NCI-H82 treated with DMSO at 0.1 percent for 48 hours (cell line): Measurements from ENCODE around the gene ARHGEF19.
A peak's percentile ranks its signal among the peaks of the same experiment; 100 is the strongest.

ENCODE experiments used
- DNase-seq: peaks from one replicate; lab custom pipeline; 2025; ENCODE audit not compliant: unreplicated experiment; lab: John Stamatoyannopoulos, UW

The ARHGEF19 gene

GRCh38 chr1:16244650-16245285 lies 32.3 kb upstream of the ARHGEF19 start:
- no peak for DNase-seq

- peak; percentile 66 for DNase-seq
Observed at GRCh38 chr1:16243936-16244649, 31.6 kb upstream of the ARHGEF19 start.

- no peak for DNase-seq
Observed at GRCh38 chr1:16243215-16243610, 30.8 kb upstream of the ARHGEF19 start.

GRCh38 chr1:16242556-16243214 lies 30.2 kb upstream of the ARHGEF19 start:
- DNase-seq, result no peak

GRCh38 chr1:16241221-16241708 lies 28.8 kb upstream of the ARHGEF19 start:
- no peak for DNase-seq

- DNase-seq, result no peak
Observed at GRCh38 chr1:16239972-16240491, 27.6 kb upstream of the ARHGEF19 start.

- no peak for DNase-seq
Observed at GRCh38 chr1:16237343-16237830, 24.9 kb upstream of the ARHGEF19 start.

- peak; percentile 86 for DNase-seq
Observed at GRCh38 chr1:16236511-16237342, 24.3 kb upstream of the ARHGEF19 start, which contains the start of gene CPLANE2. Gene CPLANE2, minus strand, starts transcription at chr1:16237183. Its CDS starts 441 bp downstream, at chr1:16236742.

DNA sequence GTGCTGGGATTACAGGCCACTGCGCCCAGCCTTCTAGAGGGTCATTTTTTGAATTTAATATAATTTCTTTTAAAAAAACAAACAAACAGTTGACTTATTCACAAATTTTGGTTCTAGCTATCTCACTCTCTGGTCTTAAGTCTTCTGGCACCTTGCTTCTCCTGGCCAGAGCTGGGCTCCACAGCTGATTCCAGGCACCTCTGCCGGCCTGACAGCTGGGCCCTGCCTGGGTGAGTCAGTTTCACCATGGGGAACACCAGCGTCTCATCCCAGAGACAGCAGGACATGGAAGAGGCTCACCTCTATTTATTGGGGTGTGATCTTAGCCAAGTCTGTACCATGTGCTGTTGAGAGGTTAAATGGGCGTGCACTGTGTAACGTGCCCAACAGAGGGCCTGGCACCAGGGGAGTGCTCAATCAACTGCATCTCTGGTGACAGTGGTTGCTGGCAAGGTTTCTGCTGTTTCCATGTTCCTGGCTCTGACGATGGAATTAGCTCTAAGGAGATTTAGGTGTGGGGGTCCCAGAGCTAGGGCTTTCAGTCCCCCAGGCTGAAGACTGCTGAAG lies 23.6 kb upstream of the ARHGEF19 start:
- DNase-seq, result no peak

DNA sequence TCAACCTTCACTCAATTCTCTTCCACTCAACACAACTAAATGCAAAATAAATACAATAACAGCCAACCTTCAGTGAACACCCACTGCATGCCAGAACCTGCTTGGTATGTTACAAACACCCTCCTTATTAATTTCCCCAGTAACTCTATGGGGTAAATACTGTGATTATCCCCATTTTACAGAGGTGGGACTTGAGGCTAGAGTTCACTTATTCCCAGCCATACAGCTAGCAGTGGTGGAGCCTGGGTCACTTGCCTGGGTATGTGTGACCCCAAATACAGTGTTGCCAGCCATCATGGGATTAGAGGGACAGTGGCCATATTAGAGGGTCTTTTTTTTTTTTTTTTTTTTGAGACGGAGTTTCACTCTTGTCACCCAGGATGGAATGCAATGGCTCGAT lies 22.9 kb upstream of the ARHGEF19 start:
- DNase-seq, result no peak

DNA sequence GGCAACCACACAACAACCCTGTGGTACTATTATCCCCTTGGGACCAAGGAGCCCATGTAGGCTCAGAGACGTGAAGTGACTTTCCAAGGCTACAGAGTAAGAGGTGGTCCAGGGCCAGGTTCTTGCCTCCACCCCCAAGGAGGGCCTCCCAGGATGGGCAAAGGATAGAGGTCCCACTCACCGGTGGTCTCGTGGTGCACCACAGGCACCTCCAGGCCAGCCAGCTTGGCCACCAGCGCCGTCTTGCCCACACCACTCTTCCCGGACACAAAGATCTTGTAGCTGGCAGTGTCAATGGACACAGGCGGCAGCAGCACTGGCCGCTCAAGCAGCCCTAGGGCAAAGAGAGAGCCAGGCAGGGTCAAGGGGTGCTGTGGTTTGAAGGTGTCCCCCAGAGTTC lies 21.0 kb upstream of the ARHGEF19 start:
- no peak for DNase-seq

DNA sequence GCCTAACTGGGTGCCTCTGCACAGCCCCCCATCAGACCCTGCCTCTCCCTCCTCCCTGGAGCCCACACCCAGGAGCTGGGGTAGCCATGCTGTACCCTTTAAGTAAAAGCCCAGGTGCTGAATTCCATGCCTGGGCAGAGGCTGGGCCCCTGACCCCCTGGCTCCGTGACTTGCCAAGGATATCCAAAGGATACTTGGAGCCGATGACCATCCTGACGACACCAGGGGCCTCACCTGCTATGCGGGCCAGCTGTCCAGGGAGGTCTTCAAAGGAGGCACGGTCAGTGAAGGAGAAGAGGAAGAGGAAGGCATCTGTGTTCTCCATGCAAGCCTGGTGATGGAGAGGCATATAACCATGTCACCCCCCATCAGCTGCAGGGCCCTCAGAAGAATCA lies 19.9 kb upstream of the ARHGEF19 start:
- DNase-seq, result no peak

GRCh38 chr1:16231331-16232315 lies 19.2 kb upstream of the ARHGEF19 start:
- no peak for DNase-seq

GRCh38 chr1:16230744-16231143 lies 18.3 kb upstream of the ARHGEF19 start:
- DNase-seq, result no peak

DNA sequence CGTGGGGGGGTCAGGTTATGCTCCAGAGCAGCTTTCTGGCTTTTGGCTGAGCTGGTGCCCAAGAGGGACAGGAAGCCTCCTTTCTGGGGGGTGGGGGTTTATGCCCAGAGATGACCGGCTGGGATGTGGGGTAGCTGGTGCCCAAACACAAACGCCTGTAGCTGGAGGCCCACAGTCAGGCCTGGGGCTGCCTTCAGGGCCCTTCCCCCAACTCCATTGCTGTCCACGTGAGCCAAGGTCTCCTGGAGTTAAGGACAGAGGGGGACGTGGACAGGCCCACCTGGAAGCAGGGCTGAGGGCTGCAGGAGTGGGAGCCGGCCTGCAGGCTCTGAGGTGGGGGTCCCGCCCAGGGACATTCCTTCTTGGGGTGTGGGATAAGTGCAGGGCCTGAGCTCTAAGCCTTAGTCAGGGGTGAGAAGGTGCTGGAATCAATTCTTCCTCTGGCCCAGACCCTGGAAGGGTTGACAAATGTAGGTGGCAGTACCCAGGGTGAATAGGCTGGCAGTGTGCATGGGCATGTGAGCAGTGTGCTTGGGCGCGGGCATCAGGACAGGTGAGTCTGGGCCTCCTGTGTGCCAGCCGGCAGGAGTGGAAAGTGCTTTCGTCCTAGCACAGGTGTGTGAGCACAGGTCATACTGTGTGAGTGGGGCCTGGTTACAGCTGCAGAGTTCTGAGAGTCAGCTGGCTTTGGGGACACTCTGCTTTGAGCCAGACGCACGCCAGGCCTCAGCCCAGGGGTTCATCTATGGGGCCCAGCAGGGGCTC lies 17.7 kb upstream of the ARHGEF19 start:
- no peak for DNase-seq

DNA sequence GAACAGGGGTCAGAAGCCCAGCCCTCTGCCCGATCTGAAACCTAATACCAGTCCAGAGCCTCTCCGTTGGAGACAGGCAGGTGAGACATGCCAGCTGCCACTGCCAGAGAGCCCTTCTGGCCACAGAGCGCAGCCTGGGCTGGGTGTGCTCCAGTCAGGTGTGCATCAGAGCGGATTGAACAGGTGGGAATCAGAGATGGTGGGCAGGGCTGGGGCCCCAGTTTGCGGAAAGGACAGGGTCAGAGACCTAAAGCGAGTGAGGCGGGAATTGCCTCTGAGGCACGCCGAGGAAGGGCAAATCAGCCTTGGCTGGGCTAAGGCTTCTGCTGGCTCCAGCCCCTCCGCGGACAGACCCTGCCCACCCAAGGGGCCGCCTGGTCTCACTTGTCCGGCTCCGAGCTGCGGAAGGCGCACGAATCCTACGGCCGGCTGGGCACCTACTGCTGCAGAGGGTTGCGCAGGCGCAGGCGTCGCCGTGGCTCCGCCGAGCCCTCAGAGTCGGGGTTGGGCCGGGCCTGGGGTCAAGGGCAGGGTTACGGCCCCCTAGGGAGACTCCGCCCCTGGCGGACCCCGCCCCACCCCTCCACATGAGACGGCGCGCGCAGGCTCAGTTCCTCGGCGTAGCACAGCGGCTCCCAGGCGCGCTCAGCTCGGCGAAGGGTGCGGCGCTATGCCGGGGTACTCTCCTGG lies 14.2 kb upstream of the ARHGEF19 start:
- no peak for DNase-seq

DNA sequence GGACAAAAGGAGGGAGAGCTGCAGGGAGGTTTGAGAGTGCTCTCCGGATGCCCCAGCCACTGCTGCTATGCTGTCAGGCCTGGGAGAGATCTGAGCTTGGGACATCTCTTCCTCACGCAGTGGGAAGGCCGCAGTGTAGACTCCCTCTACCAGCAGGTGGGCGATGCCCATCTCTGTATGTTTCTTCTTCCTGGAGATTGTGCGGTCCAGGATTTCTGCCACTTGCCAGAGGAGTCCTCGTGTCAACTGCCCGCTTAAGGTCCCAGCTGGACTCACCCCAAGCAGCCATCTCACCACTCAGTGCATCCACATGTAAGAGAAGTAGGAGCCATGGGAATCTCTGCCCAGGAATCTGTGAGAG lies 13.7 kb upstream of the ARHGEF19 start:
- DNase-seq, result no peak

DNA sequence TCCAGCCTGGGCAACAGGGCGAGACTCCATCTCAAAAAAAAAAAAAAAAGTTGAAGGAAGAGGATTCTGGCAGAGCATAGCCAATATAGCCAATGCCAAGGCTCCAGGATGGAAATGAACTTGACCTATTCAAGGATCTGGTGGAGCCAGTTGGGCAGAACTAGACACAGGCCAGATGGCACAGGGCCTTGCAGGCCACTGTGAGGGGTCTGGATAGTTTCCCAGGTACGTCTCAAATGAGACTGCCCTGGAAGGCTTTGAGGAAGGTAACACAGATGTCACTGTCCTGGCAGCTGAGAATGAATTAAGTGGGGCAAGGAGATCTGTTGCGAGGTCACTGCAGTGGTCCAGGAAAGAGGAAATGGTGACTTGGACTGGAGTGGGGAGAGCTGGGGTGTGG lies 12.0 kb upstream of the ARHGEF19 start:
- DNase-seq, result no peak
